HTERT RPE-1 (cell line): ENCODE data around the gene PDCD6IP.
"Not testable (repeated sequence)": the region's sequence is repeated elsewhere in the genome, so short reads cannot be mapped to it uniquely, and the experiment has no call there.

Experiments used
- in situ Hi-C: fragments of 300-500 bp; cut with MboI; formaldehyde crosslinking; loops from 4 replicates; pipeline ENCODE4 v1.14.3; 2020; ENCODE audit warnings: low sequenced_read_pairs

The PDCD6IP gene

DNA sequence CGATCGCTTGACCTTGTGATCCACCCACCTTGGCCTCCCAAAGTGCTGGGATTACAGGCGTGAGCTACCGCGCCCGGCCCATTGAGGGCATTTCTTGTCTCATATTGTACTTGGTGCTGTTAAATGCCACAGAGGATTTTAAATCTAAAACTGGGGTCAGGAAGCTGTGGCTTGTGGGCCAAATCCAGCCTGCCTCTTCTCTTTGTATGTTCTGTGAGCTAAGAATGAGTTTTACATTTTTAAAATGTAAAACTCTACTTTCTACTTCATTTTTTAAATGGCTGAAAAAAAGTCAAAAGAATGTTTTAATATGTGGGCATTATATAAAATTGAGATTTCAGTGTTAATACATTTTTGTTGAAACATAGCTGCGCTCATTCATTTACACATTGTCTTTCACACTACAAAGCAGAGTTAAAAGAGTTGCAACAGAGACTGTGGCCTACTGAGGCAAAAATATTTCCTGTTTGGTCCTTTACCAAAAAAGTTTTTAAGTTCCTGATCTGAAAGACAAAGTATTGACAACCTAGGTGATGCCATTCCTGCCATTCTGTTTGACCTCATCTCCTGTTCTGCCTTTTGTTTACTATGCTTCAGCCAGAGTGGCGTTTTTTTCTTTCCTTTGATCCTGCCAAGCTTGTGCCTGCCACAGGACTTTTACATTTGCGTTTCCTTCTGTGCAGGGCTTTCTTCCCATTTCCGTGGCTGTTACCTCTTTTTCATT is 50.4 kb downstream of the PDCD6IP start:
- in situ Hi-C loops = no loop called here

DNA sequence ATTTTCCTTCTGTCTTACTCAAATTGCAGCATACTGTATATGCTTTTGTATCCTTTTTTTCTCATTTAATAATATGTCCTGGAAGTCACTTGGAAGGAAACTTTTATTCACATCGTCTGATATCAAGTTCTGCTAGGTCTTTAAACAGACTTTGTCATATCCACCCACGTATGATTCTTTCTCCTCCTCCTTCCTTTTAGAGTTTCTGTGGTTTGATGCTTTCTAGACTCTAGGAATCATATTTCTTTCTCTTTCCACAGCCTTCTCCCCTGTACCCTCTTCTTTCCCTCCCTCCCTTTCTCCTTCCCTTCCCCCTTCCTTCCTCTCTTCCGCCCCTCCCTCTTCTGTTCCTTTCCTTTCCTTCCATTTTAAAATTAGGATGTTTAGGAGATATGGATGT is 52.2 kb downstream of the PDCD6IP start:
- in situ Hi-C loops = not testable (repeated sequence)

DNA sequence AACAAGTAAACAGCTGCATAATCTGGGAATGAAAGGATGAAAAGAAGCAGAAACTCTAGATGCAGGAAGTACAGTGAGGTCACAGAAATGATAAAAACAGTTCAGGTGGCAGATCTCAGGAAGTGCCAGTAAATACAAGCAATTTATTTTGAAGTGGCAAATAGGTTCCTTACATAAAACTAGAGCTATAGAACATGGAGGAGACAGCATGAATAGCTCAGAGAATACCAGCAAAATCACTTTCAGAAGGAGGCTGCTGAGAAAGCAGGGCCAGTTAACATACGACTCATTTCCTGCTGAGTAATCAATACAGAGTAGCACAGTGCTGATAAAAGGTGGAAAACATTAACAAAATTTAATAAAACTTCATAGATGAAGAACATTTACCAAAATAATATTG is 57.0 kb downstream of the PDCD6IP start:
- in situ Hi-C loops = not testable (repeated sequence)

DNA sequence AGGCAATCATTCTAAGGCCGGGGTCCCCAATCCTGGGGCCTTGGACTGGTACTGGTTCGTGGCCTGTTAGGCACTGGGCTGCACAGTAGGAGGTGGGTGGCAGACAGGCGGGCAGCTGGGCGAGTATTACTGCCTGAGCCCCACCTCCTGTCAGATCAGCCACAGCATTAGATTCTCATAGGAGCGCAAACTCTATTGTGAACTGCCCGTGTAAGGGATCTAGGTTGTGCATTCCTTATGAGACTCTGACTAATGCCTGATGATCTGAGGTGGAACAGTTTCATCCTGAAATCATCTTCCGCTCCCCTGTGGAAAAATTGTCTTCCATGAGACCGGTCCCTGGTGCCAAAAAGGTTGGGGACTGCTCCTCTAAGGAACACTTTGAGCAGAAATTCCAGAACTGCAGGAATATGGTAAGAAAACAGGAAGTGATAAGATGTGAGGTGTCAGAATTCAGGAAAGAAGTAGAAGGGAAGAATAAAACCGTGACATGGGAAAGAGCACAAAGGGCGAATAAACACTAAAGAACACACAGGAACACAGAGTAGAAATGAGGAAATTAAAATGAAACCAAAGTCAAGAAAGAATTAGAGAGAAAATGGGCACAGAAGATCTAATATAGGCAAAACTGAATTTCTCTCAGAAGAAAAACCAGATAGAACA is 57.6 kb downstream of the PDCD6IP start:
- in situ Hi-C loops = no loop called here

DNA sequence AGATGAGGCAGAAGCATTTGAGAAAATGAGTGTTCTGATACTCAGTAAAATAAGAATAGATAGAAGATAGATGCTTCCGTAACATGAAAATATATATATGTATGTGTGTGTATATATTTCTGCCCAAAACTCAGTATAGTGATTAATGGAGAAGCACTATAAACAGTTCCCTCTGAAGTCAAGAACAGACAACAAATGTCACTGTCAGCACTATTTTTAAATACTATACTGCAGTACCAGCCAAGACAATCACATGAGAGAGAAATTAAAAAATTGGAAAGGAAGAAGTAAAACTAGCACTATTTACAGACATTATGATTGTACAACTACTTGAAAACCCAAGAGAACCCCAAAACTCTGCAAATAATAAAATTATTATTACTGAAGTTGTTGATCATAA is 59.3 kb downstream of the PDCD6IP start:
- in situ Hi-C loops = not testable (repeated sequence)

DNA sequence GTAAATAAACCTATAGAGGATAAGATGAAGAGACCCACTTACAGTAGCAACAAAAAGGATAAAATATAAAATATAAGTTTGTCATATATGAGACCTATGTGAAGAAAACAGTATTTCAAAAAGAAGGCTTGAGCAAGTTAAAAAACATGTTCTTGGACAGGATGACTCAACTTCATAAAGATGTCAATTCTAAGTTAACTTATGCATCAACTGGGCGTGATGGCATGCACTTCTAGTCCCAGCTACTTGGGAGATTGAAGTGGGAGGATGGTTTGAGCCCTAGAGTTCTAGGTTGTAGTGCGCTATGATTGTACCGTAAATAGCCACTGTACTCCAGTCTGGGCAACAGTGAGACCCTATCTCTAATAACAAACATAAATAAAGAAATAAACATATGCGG is 59.7 kb downstream of the PDCD6IP start:
- in situ Hi-C loops = no loop called here

DNA sequence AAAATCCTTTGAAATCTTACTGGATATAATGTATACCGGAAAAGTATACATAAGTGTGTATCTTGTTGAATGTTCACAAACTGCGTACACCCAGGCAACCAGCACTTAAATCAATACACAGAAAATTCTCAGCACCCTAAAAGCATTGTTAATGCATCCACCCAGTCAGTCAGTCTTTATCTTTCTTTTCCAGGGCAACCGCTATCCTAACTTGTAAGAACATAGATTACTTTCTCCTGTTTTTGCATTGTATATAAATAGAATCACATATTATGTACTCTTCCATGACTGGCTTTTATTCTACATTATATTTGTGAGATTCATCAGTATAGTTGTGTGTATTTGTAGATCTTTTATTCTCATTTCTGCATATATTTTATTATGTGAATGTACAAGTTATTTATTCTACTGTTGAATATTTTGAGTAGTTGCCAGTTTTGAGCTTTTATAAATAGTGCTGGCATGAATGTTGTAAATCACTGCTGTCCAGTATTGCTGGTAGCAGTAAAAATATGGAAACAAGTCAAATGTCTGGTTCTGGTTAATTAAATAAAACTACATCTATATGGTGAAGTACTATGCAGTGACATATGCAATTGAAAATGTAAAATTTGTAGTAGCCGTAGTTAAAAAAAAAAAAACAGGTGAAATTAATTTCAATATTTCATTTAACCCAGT is 62.1 kb downstream of the PDCD6IP start:
- in situ Hi-C loops = no loop called here

DNA sequence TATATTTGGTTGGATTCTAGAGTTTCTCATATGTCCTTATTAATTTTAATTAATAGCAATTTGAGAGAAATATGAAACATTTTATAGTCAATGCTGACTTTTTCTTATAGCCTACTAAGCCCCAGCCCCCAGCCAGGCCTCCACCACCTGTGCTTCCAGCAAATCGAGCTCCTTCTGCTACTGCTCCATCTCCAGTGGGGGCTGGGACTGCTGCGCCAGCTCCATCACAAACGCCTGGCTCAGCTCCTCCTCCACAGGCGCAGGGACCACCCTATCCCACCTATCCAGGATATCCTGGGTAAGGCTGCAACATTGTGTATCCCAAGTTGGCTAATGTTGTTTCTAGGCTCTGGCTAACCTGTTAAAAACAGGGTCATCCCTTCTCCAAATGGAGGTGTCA is 66.7 kb downstream of the PDCD6IP start:
- in situ Hi-C loops = no loop called here

DNA sequence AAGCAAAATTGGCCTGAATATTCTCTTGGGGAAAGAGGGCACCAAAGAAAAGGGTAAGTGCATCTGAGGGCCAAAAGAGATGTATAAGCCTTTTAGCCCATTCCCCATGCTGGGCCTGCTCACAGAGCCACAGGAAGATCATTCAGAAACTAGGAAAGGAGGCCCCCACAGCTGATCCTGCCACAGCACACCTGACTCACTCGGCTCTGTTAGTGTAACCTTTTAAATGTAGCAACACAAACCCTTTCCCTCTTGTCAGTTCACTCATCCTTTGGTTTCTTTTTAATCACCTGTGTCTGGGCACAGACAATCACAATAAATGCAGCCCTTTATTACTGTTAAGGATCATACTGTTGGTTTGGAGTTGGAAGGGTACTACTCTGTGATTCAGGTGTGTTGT is 69.9 kb downstream of the PDCD6IP start:
- in situ Hi-C loops = no loop called here

DNA sequence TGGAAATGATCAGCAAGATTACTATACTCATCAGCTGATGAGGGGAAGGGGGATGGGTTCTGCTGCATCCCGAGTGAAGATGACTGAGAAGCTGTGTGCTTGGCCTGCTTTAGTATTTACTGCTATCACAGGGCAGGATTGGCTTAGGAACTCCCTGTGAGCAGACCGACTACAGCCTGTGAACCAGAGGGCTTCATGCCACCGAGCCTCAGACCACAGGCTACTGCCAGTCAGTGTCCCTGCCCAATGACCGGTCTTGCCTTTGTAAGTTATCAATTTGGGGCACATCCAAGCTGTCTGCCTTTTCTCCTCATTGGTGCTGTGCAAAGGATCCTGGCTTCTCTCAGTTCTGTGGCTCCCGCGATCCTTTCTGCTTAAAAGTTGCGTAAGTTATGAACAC is 71.5 kb downstream of the PDCD6IP start:
- in situ Hi-C loops = no loop called here

DNA sequence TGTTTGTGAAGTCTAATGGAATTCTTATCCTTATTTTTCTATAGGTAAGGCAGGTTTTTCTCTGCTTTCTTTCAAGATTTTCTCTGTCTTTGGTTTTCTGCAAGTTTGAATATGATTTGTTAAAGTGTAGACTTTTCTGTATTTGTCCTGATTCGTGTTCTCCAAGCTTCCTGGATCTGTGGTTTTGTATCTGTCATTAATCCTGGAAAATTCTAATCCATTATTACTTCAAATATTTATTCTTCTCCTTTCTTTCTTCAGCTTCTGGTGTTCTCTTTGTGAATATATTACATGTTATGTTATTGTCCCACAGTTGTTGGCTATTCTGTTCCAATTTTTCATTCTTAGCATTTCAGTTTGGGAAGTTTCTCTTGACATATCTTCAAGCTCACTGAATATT is 76.4 kb downstream of the PDCD6IP start:
- in situ Hi-C loops = no loop called here

DNA sequence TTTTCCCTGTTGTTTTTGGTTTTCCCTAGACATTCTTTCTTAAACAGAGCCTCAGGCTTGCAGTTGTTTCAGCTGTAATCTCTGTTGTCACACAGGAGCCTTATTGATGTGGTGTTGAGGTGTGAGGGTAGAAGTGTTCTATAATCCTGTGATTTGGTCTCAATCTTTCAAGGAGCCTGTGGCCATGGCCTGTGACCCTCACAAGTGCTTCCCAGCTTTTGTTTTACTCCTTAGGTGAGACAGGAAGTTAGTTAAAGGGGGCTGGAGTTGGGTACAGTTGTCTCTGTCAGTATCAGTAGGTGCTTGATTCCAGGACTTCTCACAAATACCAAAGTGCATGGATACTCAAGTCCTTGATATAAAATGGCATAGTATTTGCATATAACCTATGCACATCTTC is 77.2 kb downstream of the PDCD6IP start:
- in situ Hi-C loops = no loop called here

DNA sequence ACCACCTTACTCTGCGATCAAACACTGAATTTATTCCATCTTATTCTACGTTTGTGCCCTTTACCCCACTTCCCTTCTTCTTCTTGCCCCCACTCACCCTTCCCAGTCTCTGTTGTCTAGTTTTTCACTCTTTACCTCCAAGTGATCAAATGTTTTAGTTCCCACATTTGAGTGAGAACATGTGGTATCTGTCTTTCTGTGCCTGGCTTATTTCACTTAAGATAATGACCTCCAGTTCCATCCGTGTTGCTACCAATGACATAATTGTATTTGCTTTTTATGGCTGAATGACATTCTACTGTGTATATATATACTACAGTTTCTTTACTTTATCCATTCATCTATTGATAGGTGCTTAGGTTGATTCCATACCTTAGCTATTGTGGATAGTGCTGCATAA is 78.8 kb downstream of the PDCD6IP start:
- in situ Hi-C loops = no loop called here

DNA sequence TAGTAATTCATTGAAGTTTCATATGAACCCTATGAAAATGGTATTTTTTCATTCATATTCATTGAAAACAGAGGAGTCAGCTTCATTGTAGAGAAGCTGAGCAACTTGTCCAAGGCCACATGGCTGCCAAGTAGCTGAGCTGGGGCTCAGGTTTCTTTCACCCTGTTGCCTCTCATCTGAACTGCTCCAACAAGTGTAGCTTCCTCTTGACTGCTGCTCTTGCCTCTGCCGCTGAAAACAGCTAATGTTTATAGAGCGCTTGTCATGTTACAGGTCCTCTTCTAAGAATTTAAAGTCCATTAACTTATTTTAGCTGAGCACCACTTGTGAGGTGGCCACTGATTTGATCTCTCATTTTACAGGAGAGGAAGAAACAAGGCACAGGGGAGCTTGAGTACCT is 81.1 kb downstream of the PDCD6IP start:
- in situ Hi-C loops = no loop called here

DNA sequence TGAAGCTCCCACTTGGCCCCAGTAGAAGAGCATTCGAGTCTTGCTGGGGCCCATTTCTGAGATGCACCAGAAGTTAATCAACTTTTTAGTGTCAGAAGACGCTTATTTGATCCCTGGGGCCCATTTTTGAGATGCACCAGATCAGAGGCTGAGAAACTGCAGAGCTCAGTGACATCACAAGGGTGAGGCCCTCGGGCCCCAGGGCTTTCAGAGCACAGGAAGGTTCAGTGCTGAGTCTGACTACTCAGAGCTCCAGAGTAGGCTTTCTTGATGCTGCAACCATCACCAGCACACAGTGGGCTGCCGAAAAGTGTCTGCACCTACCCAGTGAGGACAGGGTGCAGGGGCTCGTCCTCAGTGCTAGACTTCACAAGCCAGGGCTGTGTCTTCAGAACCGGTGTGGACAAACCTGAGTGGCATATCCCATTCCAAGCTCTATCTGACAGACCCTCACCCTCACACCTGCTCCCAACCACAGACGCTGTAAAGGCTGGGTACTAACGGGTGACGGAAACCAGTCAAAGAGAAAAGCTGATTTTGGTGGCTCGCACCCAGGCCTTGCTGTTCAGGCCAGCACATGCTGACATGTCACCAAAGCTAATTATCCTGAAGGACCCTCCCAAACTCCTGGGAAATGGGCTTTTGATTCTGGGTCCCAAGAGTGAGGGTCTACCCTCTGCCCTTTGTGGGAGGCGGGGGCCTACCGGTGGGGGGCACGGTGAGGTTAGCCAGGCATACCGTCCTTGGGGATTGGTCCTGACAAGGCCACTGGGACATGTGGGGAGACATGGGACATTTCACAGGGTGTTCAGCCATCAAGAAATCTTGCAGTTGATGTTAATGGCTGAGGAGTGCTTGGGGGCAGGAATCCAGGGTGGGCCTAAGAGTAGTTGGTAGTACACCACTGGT is 83.0 kb downstream of the PDCD6IP start:
- in situ Hi-C loops = no loop called here

DNA sequence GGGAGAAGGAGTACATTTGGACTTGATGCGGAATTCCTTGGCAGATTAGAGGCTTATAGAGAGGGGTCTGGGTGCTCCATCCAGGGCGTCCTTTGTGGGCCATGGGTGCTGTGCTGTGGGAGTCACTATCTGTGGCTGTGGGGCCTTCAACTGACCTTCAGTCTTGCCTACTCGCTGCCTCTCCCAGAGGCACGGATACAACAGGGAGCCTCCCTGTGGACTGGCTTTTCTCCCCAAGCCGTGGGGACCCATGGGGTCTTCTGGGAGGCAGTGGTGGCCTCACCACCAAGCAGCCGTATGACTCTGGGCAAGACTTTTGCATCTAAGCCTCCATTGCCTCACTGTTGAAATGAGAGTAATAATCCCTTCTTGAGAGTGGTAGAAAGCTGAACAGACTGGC is 83.9 kb downstream of the PDCD6IP start:
- in situ Hi-C loops = no loop called here

DNA sequence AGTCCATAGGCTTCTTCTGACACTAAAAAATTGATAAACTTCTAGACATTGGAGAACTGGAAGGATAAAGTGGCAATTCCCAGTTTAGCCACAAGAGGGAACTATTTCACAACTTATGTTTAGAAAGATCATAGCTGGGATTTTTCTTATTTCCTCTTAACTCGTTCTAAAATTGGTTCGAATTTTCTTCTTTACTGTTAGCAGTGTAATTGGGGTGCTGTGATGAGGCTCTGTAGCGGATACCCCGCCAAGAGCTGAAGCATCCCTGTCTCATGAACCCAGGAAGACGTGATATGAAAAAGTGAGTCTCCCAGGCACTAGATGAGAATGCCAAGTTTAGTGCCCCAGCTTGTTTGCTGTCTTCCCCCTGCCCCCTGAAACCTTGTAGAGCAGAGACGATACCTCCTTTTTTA is 85.1 kb downstream of the PDCD6IP start:
- in situ Hi-C loops = no loop called here

DNA sequence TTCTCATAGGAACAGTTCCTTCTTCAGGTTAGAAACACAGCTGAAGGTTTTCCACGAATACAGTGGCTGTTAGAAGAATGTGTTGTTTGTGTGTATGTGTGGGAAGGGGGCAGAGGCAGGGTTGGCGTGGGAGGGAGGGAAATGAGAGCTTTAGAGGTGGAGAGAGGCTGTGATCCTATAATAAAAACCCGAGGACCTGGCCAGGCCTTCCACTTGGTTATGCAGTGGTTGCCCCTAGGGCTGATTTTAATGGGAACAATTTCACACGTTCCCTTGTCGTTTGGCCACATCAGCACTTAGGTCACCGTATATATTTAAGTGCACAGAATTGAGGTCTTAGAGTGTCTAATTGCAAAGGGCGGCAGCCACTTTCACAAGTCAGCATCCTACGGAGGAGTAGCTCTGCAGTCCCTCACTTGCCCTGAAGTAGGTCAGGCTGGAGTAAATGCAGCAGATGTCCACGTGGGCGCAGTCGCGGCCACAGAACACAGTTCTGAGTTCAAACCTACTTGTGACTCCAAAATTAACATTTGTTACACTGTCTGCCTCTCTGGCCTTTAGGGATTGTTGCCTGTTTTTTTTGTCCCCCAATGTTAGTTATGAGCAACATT is 85.6 kb downstream of the PDCD6IP start:
- in situ Hi-C loops = no loop called here

DNA sequence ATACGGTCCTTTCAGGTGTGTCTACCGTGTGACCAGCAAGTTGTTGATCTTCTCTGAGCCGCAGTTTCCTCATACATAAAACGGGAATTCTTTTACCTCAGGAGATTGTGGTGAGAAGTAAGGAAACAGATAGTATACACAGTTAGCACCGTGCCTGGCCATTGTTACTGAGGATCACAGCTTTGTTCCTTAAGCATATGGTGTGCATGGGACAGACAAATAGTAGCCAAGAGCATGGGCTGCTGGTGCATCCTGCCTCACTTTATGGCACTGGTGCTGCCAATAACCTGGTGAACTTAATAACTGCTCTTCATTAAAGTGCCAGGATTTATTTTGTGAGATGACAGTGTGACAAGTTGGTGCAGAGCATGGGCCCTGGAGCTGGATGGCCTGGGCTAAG is 86.3 kb downstream of the PDCD6IP start:
- in situ Hi-C loops = no loop called here

DNA sequence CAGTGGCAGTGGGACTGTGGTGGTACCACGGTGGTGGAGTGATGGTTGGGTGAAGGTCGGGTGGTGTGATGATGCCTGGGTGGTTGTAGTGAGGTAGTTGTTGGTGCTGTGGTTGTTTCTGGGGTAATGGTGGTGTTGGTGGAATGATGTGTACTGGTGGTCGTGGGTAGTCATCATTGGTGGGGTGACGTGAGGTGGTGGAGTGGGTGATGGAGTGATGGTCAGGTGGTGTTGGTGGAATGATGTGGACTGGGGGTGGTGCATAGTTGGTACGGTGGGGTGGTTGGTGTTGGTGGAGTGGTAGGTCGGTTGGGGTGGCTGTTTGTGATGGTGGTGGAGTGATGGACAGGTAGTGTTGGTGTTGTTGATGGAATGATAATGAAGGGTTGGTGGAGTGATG is 87.1 kb downstream of the PDCD6IP start:
- in situ Hi-C loops = no loop called here

DNA sequence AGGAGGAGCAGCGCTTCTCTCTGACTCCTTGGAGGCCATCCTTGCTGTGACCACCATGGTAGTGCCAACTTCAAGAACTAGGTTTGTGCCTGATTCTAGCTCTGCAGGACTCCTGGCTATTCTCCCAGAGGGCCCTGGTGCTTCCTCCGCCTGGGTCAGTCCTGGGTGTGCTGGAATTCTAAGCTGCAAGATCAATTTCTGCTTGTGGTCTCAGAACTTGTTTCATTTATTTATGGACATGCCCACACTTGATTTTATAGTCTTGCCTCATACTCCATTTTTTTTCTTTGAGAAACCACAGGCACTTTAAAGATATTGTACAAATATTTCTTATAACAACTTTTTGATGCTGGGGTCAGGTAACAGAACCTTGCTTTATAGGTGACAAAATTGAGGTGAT is 87.6 kb downstream of the PDCD6IP start:
- in situ Hi-C loops = no loop called here
